Measurements from ENCODE around the gene FAM236A. TPM values are rescaled to one million over a fixed set of nuclear protein-coding genes. Genes with fewer than 3 reads are reported as not detected.
A peak's percentile ranks its signal among the peaks of the same experiment; 100 is the strongest.
"Not testable (repeated sequence)": the region's sequence is repeated elsewhere in the genome, so short reads cannot be mapped to it uniquely, and the experiment has no call there.

FAM236A gene
- not detected for total RNA-seq

DNA sequence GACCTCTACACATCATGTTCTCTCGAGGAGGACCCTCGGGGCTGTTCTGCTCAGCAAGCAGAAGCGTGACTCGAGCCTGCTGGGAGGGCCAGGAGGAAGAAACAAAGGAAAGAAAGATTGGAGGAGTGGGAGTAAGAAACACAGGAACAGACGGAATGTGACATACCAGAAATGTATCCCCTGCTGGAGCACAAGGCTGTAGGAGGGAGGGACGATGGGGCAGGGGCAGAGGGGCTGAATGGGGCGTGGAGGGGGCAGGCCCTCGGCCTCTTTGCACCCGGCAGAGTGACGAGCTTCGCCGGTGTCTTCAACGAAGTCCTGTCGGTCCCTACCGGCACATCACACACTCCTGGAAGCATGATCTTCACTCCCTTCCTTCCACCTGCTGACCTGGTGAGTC lies at the start of gene FAM236A:
FAM236A (plus strand) TSS at position 301 of the 400 bp plus-strand sequence; CDS start at position 358, 57 bp downstream.
- not testable (repeated sequence) for DNase-seq

DNA sequence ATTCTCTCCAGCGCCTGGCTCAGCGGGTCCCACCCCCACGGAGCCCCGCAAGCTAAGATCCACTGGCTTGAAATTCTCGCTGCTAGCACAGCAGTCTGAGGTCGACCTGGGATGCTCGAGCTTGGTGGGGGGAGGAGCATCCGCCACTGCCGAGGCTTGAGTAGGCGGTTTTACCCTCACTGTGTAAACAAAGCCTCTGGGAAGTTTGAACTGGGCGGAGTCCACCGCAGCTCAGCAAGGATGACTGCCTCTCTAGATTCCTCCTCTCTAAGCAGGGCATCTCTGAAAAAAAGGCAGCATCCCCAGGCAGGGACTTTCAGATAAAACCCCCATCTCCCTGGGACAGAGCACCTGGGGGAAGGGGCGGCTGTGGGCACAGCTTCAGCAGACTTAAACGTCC lies 48.3 kb upstream of the FAM236A start:
- not testable (repeated sequence) for DNase-seq

DNA sequence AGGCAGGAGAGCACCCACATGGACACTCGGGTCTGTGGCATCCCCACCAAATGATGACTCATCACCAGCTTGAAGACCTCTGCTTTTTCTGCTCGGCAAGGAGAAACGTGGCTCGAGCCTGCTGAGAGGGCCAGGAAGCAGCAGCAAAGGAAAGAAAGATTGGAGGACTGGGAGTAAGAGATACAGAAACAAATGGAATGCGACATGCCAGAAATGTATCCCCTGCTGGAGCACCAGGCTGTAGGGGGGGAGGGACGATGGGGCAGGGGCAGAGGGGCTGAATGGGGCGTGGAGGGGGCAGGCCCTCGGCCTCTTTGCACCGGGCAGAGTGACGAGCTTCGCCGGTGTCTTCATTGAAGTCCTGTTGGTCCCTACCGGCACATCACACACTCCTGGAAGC lies 25.7 kb upstream of the FAM236A start, which contains the start of gene FAM236C:
FAM236C (plus strand) TSS at position 301 of the 400 bp plus-strand sequence. CDS start 100 bp downstream, outside the sequence.
- not testable (repeated sequence) for DNase-seq

DNA sequence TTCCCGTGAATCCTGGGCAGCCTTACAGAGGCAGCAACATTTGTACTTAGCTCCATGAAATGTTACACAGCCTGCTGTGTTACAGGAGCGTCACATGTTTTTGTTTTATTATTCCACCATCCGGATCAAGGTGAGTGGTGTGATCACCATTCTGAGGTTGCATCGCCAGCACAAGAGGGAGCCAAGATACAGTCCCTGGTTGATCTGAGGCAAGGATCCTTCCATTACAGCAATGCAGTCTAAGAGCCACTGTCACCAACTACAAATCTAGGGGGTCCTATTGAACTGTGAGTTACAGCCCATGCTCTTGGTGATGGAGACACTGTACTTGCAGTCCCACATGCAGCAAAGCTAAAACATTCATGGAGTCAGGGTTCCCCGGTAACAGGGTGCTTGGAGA lies 21.9 kb upstream of the FAM236A start:
- DNase-seq, result peak; percentile 1

DNA sequence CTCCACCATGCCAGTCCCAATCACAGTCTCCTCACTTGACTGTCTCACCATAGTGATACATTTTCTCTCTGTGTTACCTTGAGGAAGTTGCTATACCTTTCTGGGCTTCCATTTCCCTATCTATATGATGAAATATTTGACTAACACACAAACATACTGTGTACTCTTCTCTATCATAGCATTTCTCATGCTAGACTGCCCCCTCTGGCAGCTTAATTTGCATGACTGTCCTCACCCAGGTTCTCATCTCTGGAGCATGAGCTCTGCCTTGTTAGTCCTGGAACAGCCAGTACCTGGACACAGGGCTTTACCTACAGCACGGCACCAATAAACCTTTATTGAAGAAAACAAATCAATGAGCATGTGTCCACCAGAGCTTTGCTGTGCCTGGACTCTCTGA lies 5.7 kb upstream of the FAM236A start:
- DNase-seq, result not testable (repeated sequence)

DNA sequence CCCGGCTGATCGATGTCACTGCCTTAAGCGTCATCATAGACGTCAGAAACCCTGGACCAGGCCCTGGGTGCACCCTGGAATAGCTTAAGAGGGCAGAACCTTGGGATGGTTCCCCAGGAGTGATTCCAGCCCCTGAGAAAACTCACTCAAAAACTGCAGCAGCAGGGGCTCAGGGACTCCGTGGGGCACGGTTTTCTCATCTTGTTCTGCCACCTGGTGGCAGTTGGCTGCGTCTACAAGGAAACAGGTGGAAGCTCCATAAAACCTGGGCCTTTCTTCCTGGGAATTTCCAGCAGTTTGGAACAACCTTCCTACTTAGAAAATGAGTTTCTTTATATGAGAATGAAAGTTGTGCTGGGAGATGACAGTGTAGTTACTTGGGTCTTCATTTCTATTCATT lies 1.6 kb upstream of the FAM236A start:
- DNase-seq, result not testable (repeated sequence)

DNA sequence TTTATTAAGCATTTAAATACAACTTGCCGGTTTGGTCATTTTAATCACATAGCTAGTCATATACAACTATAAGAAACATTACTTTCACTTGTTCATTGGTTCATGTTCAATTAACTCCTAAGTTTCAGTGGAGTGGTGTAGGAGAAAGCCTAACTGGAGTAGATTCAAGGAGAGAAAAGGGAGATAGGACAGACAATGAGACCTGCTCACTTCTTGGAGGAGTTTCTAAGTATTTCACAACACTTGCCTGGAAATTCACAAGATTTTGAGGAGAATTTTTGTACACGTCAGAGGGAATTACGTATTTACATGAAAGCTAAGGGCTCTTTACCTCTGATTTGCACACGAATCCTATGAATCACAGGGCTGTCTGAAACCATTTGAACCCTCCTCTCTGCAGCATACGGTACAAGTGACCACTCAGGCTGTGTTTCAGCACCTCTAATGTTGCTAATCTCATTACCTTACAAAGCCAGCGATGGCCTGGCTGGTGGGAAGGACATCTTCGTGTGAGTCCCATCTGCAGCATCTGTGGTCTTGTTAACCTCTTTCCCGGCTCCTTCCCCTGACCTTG lies 1.0 kb upstream of the FAM236A start:
- not testable (repeated sequence) for DNase-seq

DNA sequence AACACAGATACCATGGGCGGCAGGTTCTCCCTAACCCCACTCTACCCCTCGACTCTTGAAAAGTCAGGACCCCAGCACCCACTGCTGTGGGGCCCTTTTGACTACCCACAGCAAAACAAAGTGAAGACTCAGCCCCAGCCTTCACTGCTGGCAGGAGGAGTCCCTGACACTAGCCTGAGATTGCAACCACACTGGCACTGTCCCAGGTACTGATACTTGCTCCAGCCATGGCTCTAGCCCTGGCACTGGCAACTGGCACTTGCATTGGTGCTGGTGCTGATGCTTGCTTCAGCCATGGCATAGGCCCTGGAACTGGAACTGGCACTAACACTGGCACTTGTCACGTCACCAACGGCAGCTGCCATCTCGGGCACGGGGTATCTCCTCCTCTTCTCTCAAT lies 4.3 kb downstream of the FAM236A start:
- DNase-seq, result not testable (repeated sequence)

DNA sequence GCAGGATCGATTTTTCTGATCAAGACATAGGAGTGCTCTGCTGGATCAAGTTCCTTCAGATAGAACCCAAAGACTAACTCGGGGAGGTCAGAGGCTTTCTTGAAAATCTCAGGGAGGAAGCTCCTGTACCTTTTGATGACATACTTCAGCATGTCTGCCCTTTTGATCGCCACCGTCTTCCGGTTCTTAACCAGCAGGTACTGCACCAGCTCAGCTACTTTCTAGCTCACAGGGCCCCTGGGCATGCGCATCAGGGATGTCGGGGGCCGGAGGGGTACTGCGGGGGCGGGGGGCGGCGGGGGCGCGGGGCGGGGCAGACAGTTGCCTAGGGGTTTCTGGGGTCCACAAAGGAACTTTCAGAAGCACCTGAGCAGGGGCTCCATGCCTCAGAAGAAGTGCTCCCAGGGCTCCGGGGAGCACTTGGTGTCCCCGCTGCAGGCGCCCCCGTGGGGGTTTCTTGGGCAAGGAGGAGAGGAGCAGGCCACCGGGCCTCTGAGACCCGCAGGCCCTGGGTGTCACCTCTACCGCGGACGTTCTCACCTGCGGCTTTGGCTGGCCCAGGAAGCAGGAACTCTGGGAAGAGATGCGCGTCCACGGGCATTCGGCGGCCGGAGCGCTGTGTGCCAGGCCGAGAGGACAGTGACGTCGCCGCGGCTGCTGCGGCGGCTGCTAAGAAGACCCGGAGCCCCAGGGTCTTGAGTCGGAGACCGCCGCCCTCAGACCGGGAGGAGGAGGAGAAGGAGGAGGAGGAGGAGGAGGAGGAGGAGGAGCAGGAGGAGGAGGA lies 5.2 kb downstream of the FAM236A start:
- DNase-seq, result not testable (repeated sequence)

DNA sequence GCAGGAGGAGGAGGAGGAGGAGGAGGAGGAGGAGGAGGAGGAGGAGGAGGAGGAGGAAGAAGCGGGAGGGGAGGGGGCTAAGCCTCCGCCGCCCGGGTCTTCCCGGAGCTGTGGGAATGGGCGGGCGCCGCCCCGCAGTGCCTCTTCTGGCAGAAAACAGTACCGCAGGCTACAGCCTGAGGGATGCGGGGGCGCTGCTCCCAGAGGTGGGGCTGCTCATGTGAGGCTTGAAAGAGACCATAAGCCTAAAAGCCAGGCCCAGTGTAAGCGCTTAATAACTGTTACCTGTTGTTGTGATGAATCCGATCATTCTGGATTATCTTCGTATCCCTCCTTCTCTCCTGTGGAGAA lies 5.8 kb downstream of the FAM236A start, which contains the start of gene DMRTC1:
DMRTC1 (minus strand) TSS at position 19 of the 351 bp plus-strand sequence. CDS start 68,143 bp downstream, outside the sequence.
- not testable (repeated sequence) for DNase-seq

DNA sequence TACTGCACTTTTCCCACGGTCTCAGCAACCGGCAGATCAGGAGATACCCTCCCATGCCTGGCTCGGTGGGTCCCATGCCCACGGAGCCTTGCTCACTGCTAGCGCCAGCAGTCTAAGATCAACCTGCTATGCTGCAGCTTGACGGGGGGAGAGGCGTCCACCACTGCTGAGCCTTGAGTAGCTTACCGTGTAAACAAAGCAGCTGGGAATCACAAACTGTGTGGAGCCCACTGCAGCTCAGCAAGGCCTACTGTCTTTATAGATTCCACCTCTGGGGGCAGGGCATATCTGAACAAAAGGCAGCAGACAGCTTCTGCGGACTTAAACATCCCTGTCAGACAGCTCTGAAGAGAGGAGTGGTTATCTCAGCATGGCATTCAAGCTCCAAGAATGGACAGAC lies 22.0 kb downstream of the FAM236A start:
- DNase-seq, result not testable (repeated sequence)

DNA sequence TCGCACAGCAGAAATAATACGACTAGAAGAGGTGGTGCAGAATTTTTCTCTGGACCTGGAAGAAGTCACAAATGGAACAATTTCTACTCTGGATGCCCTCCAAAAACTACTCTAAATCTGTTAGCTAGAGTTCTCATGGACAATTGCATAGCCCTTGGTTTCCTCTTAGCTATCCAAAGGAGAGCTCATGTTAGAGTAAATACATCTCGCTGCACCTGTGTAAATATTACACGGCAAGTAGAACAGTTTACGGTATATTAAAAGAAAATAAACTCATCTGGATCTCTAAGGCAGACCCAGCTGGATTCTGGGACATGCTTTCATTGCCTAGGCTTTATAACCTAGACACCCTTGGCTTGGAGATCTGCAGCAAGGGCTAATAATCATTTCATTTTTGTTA lies 33.9 kb downstream of the FAM236A start:
- not testable (repeated sequence) for DNase-seq

DNA sequence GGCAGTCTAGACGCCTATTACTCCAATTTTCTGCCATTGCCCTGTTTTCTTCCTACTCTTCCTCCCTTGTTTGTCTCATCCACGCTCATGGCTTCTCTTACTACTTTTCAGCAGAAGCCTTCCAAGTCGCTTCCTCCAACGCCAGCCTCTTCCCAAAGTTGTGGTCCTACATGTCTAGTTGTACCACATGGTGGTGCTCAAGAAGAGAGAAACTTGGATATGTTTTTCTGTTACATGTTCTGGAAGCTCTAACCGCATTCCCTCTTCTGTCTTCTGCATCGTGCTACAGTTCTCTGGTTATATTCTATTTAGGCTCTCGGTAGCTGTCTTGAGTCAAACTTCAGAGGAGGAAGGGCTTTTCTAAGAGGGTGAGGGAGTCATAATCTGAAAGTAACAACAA lies 36.9 kb downstream of the FAM236A start:
- not testable (repeated sequence) for DNase-seq

DNA sequence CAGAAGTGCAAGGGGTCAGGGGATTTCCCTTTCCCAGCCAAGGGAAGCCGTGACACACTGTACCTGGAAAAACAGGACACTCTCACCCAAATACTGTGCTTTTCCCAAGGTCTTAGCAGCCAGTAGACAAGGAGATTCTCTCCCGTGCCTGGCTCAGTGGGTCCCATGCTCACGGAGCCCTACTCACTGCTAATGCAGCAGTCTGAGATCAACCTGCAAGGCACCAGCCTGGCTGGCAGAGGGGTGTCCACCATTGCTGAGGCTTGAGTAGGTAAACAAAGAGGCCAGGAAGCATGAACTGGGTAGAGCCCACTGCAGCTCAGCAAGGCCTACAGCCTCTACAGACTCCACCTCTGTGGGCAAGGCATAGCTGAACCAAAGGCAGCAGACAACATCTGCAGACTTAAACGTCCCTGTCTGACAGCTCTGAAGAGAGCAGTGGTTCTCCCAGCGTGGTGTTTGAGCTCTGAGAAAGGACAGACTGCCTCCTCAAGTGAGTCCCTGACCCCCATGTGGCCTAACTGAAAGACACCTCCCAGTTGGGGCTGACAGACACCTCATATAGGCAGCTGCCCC lies 43.0 kb downstream of the FAM236A start:
- DNase-seq, result not testable (repeated sequence)

All from effector CD4-positive, alpha-beta T cell (primary cell).